ENCODE results near the gene IRAK3.
A peak's percentile ranks its signal among the peaks of the same experiment; 100 is the strongest.
"Not testable (repeated sequence)": the region's sequence is repeated elsewhere in the genome, so short reads cannot be mapped to it uniquely, and the experiment has no call there.

The IRAK3 gene

GRCh38 chr12:66176105-66176900 is 12.7 kb upstream of the IRAK3 start:
- no peaks in the 10 kb centered on the region for H3K9me3 ChIP-seq (ENCODE audit: insufficient read depth, low read length)
- H3F3A ChIP-seq (ENCODE audit: insufficient read depth), result no peaks in the 10 kb centered on the region
- no peaks in the 10 kb centered on the region for H3K79me2 ChIP-seq (ENCODE audit: insufficient read depth, low read length)
- no peaks in the 10 kb centered on the region for H3K36me3 ChIP-seq (ENCODE audit: low read length)
- H3K9me2 ChIP-seq (replicated peaks; ENCODE audit: insufficient read depth, low read length), result no peaks in the 10 kb centered on the region
- no peaks in the 10 kb centered on the region for H4K20me1 ChIP-seq (ENCODE audit: low read depth, low read length)
- H2AFZ ChIP-seq (ENCODE audit: low read depth, low read length, severe bottlenecking), result no peak overlapping the region
- no peak overlapping the region for H3K4me2 ChIP-seq (ENCODE audit: low read depth, low read length, poor library complexity, severe bottlenecking)
- H3K9ac ChIP-seq (ENCODE audit: low read length), result no peak overlapping the region
- H3K4me3 ChIP-seq (ENCODE audit: insufficient read depth, low read length, poor library complexity, severe bottlenecking), result no peak overlapping the region
- no peaks in the 10 kb centered on the region for H3K27me3 ChIP-seq (ENCODE audit: low read length)
- no peak overlapping the region for H3K27ac ChIP-seq (ENCODE audit: low read depth, low read length)
- TF ChIP-seq, protein P1, sequence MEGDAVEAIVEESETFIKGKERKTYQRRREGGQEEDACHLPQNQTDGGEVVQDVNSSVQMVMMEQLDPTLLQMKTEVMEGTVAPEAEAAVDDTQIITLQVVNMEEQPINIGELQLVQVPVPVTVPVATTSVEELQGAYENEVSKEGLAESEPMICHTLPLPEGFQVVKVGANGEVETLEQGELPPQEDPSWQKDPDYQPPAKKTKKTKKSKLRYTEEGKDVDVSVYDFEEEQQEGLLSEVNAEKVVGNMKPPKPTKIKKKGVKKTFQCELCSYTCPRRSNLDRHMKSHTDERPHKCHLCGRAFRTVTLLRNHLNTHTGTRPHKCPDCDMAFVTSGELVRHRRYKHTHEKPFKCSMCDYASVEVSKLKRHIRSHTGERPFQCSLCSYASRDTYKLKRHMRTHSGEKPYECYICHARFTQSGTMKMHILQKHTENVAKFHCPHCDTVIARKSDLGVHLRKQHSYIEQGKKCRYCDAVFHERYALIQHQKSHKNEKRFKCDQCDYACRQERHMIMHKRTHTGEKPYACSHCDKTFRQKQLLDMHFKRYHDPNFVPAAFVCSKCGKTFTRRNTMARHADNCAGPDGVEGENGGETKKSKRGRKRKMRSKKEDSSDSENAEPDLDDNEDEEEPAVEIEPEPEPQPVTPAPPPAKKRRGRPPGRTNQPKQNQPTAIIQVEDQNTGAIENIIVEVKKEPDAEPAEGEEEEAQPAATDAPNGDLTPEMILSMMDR (IDR thresholded peaks at IDR 0.05; ENCODE audit: insufficient read depth, low read length, poor library complexity, severe bottlenecking), result no peak
- no peak for TF ChIP-seq EZH2phosphoT487 (conservative IDR thresholded peaks at IDR 0.05; ENCODE audit: low read length)

DNA sequence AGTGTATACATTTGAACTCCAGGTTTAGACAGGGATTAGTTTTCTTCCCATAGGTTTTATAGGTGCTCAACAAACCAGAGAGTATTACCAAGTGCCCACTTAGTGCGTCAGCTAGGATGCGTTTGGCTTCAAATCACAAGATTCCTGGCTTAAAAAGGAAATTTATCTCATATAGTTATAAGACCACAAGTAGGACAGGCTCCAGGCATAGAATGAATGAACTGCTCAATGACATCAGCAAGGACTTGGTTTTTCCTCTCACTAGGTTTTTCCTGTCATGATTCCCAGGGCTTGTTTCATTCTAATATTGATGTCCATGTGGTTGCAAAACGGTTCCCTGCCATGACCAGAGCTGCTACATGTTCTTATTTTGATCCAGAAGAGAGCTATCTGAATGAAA is 6.1 kb upstream of the IRAK3 start:
- Histone ChIP-seq H3K4me3 (ENCODE audit: insufficient read depth, low read length, poor library complexity, severe bottlenecking) (no peak overlapping the region), H3K4me2 (ENCODE audit: low read depth, low read length, poor library complexity, severe bottlenecking) (no peak overlapping the region), H3K9ac (ENCODE audit: low read length) (no peak overlapping the region), H3K27me3 (ENCODE audit: low read length) (no peaks in the 10 kb centered on the region), H3K9me2 (replicated peaks; ENCODE audit: insufficient read depth, low read length) (no peaks in the 10 kb centered on the region), H4K20me1 (ENCODE audit: low read depth, low read length) (no peaks in the 10 kb centered on the region), H3K27ac (ENCODE audit: low read depth, low read length) (no peak overlapping the region), H3K9me3 (ENCODE audit: insufficient read depth, low read length) (no peaks in the 10 kb centered on the region), H3F3A (ENCODE audit: insufficient read depth) (no peaks in the 10 kb centered on the region), H3K36me3 (ENCODE audit: low read length) (no peaks in the 10 kb centered on the region), H3K79me2 (ENCODE audit: insufficient read depth, low read length) (no peaks in the 10 kb centered on the region), H2AFZ (ENCODE audit: low read depth, low read length, severe bottlenecking) (no peak overlapping the region)
- TF ChIP-seq, protein P1 (IDR thresholded peaks at IDR 0.05; ENCODE audit: insufficient read depth, low read length, poor library complexity, severe bottlenecking), result no peak
- no peak for TF ChIP-seq EZH2phosphoT487 (conservative IDR thresholded peaks at IDR 0.05; ENCODE audit: low read length)

DNA sequence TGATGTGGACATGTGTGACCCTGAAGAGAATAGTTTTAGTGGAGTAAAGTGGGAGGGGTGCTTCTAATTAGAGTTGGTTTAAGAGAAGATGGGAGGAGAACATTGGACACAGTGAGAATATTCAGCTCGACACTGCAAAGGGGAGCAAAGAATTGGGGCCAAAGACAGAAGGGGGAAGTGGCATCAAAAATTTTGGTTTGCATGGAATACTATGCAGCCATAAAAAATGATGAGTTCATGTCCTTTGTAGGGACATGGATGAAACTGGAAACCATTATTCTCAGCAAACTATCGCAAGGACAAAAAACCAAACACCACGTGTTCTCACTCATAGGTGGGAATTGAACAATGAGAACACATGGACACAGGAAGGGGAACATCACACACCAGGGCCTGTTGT is 4.2 kb upstream of the IRAK3 start:
- not testable (repeated sequence) for H3K27ac ChIP-seq (ENCODE audit: low read depth, low read length); H3K27me3 ChIP-seq (ENCODE audit: low read length); H3K4me3 ChIP-seq (ENCODE audit: insufficient read depth, low read length, poor library complexity, severe bottlenecking); H4K20me1 ChIP-seq (ENCODE audit: low read depth, low read length); H3F3A ChIP-seq (ENCODE audit: insufficient read depth); H2AFZ ChIP-seq (ENCODE audit: low read depth, low read length, severe bottlenecking); H3K79me2 ChIP-seq (ENCODE audit: insufficient read depth, low read length); H3K9ac ChIP-seq (ENCODE audit: low read length); H3K36me3 ChIP-seq (ENCODE audit: low read length); H3K9me2 ChIP-seq (replicated peaks; ENCODE audit: insufficient read depth, low read length); H3K9me3 ChIP-seq (ENCODE audit: insufficient read depth, low read length); H3K4me2 ChIP-seq (ENCODE audit: low read depth, low read length, poor library complexity, severe bottlenecking)

DNA sequence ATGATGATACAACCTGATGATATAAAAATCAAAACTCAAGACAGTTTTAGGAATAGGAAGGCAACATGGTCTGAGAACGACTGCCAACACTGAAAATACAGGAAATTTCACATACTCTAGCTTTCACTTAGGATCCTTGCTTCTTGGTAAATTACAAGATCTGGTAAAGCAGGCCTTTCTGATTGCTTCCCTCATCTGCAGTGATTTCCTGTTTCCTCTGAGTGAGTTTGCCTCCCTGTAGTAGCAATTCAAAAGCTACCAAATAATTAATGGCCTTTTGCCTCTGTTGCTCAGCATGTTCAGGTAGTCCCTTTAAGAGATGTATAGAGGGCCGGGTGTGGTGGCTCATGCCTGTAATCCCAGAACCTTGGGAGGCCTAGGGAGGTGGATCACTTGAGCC is 2.0 kb upstream of the IRAK3 start:
- H3K4me3 ChIP-seq (ENCODE audit: insufficient read depth, low read length, poor library complexity, severe bottlenecking), result no peak overlapping the region
- H3K36me3 ChIP-seq (ENCODE audit: low read length), result no peaks in the 10 kb centered on the region
- no peak overlapping the region for H3K9ac ChIP-seq (ENCODE audit: low read length)
- no peaks in the 10 kb centered on the region for H3K9me2 ChIP-seq (replicated peaks; ENCODE audit: insufficient read depth, low read length)
- no peak overlapping the region for H3K27ac ChIP-seq (ENCODE audit: low read depth, low read length)
- no peaks in the 10 kb centered on the region for H3F3A ChIP-seq (ENCODE audit: insufficient read depth)
- TF ChIP-seq, protein P1 (IDR thresholded peaks at IDR 0.05; ENCODE audit: insufficient read depth, low read length, poor library complexity, severe bottlenecking), result no peak
- no peak for TF ChIP-seq EZH2phosphoT487 (conservative IDR thresholded peaks at IDR 0.05; ENCODE audit: low read length)
- H4K20me1 ChIP-seq (ENCODE audit: low read depth, low read length), result no peaks in the 10 kb centered on the region
- no peaks in the 10 kb centered on the region for H3K9me3 ChIP-seq (ENCODE audit: insufficient read depth, low read length)
- peak overlapping the region; percentile 44 for H2AFZ ChIP-seq (ENCODE audit: low read depth, low read length, severe bottlenecking)
- no peaks in the 10 kb centered on the region for H3K79me2 ChIP-seq (ENCODE audit: insufficient read depth, low read length)
- H3K27me3 ChIP-seq (ENCODE audit: low read length), result no peaks in the 10 kb centered on the region
- H3K4me2 ChIP-seq (ENCODE audit: low read depth, low read length, poor library complexity, severe bottlenecking), result no peak overlapping the region

Data from SU-DHL-6 (cell line).